Neural crest cell (in vitro differentiated cells): ENCODE results near the gene AMY1A. TPM values are rescaled to one million over a fixed set of nuclear protein-coding genes. Genes with fewer than 3 reads are reported as not detected.
"Not testable (repeated sequence)": the region's sequence is repeated elsewhere in the genome, so short reads cannot be mapped to it uniquely, and the experiment has no call there.

ENCODE experiments used
- DNase-seq: peaks from one replicate; pipeline ENCODE4 v3.0.0; 2021; ENCODE audit warnings: low read depth, mixed read lengths, low spot score
- H3K27ac Mint-ChIP-seq: one replicate; pipeline ENCODE4 v1.8.0; 2021; ENCODE audit warnings: mild to moderate bottlenecking, mixed read lengths; ENCODE audit not compliant: unreplicated experiment
- H3K27me3 Mint-ChIP-seq: 2 replicates; pipeline ENCODE4 v1.8.0; 2021; ENCODE audit warnings: low read depth, mild to moderate bottlenecking, mixed read lengths
- H3K36me3 Mint-ChIP-seq: 2 replicates; pipeline ENCODE4 v1.8.0; 2021; ENCODE audit warnings: low read depth, mild to moderate bottlenecking, mixed read lengths
- H3K4me1 Mint-ChIP-seq: 2 replicates; pipeline ENCODE4 v1.8.0; 2021; ENCODE audit warnings: mixed read lengths
- H3K4me3 Mint-ChIP-seq: one replicate; pipeline ENCODE4 v1.8.0; 2021; ENCODE audit warnings: mild to moderate bottlenecking, mixed read lengths
- H3K9me3 Mint-ChIP-seq: 2 replicates; pipeline ENCODE4 v1.8.0; 2021; ENCODE audit warnings: mixed read lengths
- total RNA-seq: library from RNA; stranded (reverse); gene quantifications from 2 replicates; pipeline ENCODE4 v1.2.1, GENCODE V29; 2021

Gene AMY1A
- total RNA-seq, 1 donor from 2014 or later, result not detected

GRCh38 chr1:103701256-103701655 lies 45.7 kb downstream of the AMY1A start:
- H3K27ac Mint-ChIP-seq, H3K9me3 Mint-ChIP-seq, DNase-seq: not testable (repeated sequence)

GRCh38 chr1:103707670-103708069 lies 52.1 kb downstream of the AMY1A start:
- DNase-seq, H3K36me3 Mint-ChIP-seq, H3K9me3 Mint-ChIP-seq, H3K27ac Mint-ChIP-seq, H3K4me1 Mint-ChIP-seq, H3K4me3 Mint-ChIP-seq, H3K27me3 Mint-ChIP-seq: not testable (repeated sequence)

More at GRCh38 chr1:103701256-103701655, 45.7 kb downstream of the AMY1A start:
- H3K36me3 Mint-ChIP-seq, H3K27me3 Mint-ChIP-seq, H3K4me3 Mint-ChIP-seq, H3K4me1 Mint-ChIP-seq: not testable (repeated sequence)

- H3K9me3 Mint-ChIP-seq, H3K4me1 Mint-ChIP-seq, H3K4me3 Mint-ChIP-seq, H3K36me3 Mint-ChIP-seq, H3K27ac Mint-ChIP-seq, DNase-seq, H3K27me3 Mint-ChIP-seq: not testable (repeated sequence)
Observed at GRCh38 chr1:103710381-103710780, 54.8 kb downstream of the AMY1A start.

Other genes starting within 250 kb of the AMY1A start
- gene RNPC3, start 130.1 kb upstream of the AMY1A start, total RNA-seq, result 18.9 and 21.6 TPM in 2 replicates
- 2.7 and 3.4 TPM in 2 replicates for gene AMY2B, start 84.2 kb upstream of the AMY1A start, total RNA-seq
- gene AMY2A, start 38.3 kb upstream of the AMY1A start, total RNA-seq, result not detected in 2 replicates
- not detected in 2 replicates for gene AMY1B, start 40.5 kb downstream of the AMY1A start, total RNA-seq
- not detected in 2 replicates for gene AMY1C, start 94.1 kb downstream of the AMY1A start, total RNA-seq